NT2/D1 (cell line): ENCODE data around the gene PLCL1.

Source experiments
- DNase-seq: peaks from one replicate; pipeline ENCODE4 v3.0.0-alpha.2; 2011; ENCODE audit warnings: low read depth, low spot score
- H3K27me3 ChIP-seq: 2 replicates; pipeline ENCODE4 v1.6.0; 2011; ENCODE audit warnings: mild to moderate bottlenecking; ENCODE audit not compliant: insufficient read length, insufficient read depth
- H3K36me3 ChIP-seq: 2 replicates; pipeline ENCODE4 v1.6.1; 2011; ENCODE audit warnings: mild to moderate bottlenecking, low read length, mixed read lengths; ENCODE audit not compliant: insufficient read depth, insufficient read length
- H3K4me1 ChIP-seq: 2 replicates; pipeline ENCODE4 v1.5.1; 2011; ENCODE audit not compliant: insufficient read depth, insufficient read length
- H3K4me3 ChIP-seq: 2 replicates; pipeline ENCODE4 v1.5.1; 2011; ENCODE audit warnings: low read depth; ENCODE audit not compliant: insufficient read length
- H3K9ac ChIP-seq: 2 replicates; pipeline ENCODE4 v1.6.0; 2011; ENCODE audit warnings: low read depth; ENCODE audit not compliant: insufficient read length
- H3K9me3 ChIP-seq: 2 replicates; pipeline ENCODE4 v1.5.1; 2011; ENCODE audit warnings: mild to moderate bottlenecking, low read length; ENCODE audit not compliant: insufficient read depth
- SUZ12 ChIP-seq: IDR thresholded peaks from 2 replicates; pipeline ENCODE4 v1.6.1; 2011; ENCODE audit not compliant: insufficient read length, insufficient read depth; ENCODE audit errors: extremely low read depth
- YY1 ChIP-seq: IDR thresholded peaks from 2 replicates; pipeline ENCODE4 v1.6.1; 2011; ENCODE audit not compliant: insufficient read length, insufficient read depth
- ZNF274 ChIP-seq: IDR thresholded peaks from 2 replicates; pipeline ENCODE4 v1.6.1; 2011; ENCODE audit warnings: mild to moderate bottlenecking, low read depth, low read length

Gene PLCL1

DNA sequence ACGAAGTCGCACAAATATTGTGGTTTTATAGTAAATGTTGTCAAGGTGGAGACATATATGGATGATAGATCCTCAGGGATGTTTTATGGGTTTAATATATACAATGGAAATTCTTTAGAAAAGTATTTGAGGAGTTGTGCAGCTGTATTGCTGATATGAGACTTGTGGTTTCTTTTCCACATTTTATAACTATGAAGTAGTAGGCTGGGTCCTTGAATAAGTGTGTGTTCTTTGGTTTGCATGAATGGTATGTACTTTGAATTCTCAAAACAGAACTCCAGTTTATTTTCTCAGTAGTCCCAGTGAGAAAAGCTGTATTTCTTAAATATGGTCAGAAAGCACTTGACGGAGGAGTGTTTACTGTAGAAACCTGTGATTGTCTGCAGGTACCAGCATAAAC, 42.4 kb downstream of the PLCL1 start:
- Histone ChIP-seq H3K4me1 (no peaks in the 10 kb centered on the region), H3K9ac (no peak overlapping the region), H3K9me3 (no peaks in the 10 kb centered on the region), H3K36me3 (no peaks in the 10 kb centered on the region), H3K4me3 (no peak overlapping the region), H3K27me3 (no peaks in the 10 kb centered on the region)
- TF ChIP-seq SUZ12, result no peak
- no peak for TF ChIP-seq ZNF274
- TF ChIP-seq YY1, result no peak
- DNase-seq, result no peak

- TF ChIP-seq ZNF274 (no peak), SUZ12 (no peak), YY1 (no peak)
- no peak overlapping the region for H3K4me3 ChIP-seq
- no peak overlapping the region for H3K9ac ChIP-seq
- H3K27me3 ChIP-seq, result no peaks in the 10 kb centered on the region
- no peak for DNase-seq
- no peaks in the 10 kb centered on the region for H3K36me3 ChIP-seq
- no peaks in the 10 kb centered on the region for H3K4me1 ChIP-seq
- H3K9me3 ChIP-seq, result no peaks in the 10 kb centered on the region
These were observed 43.4 kb downstream of the PLCL1 start for GRCh38 chr2:197847651-197848401.

DNA sequence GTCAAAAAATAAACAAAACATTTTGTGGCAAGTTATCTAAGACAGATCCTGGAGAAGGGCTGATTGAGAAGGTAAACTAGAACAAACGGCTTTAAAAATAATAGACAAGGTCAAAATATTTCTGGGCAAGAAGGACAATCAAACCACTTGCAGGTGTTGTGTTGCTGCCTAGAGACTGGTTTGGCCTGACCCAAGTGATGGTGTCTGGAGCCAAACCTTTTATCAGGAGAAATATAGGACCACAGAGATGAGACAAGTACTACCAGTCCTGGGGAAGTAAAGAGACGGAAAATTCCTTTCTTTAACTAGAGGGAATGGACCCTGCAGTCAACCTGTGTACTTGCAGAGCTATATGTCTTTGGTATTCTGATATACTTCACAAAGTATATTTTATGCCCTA, 44.2 kb downstream of the PLCL1 start:
- no peaks in the 10 kb centered on the region for H3K36me3 ChIP-seq
- H3K4me1 ChIP-seq, result no peaks in the 10 kb centered on the region
- TF ChIP-seq YY1, result no peak
- DNase-seq, result no peak
- no peaks in the 10 kb centered on the region for H3K9me3 ChIP-seq
- no peak overlapping the region for H3K9ac ChIP-seq
- H3K27me3 ChIP-seq, result no peaks in the 10 kb centered on the region
- H3K4me3 ChIP-seq, result no peak overlapping the region

GRCh38 chr2:197850882-197851450, 46.6 kb downstream of the PLCL1 start:
- H3K9me3 ChIP-seq, result no peaks in the 10 kb centered on the region
- no peak for DNase-seq

DNA sequence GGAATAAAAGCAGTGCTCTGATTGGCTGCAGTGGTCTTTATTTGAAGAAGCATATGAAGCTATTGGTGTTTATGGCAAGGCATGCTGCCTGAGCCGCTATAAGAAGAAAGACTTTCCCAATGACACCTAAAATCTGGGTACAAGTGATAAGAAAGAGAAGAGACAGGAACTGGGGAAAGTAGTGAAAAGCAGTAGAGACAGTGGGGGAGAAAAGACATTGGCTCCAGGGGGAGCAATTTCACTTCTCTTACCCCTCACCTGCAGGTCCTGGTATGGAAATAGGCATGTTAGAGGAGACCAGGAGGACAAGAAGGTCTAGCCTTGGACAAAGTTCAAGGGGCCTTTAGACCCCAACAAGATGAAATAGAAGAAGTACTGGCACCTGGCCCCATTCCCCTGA, 47.1 kb downstream of the PLCL1 start:
- Histone ChIP-seq H3K27me3 (no peaks in the 10 kb centered on the region), H3K4me1 (no peaks in the 10 kb centered on the region), H3K9me3 (no peaks in the 10 kb centered on the region), H3K36me3 (no peaks in the 10 kb centered on the region), H3K4me3 (no peak overlapping the region), H3K9ac (no peak overlapping the region)
- TF ChIP-seq SUZ12, result no peak
- no peak for TF ChIP-seq ZNF274
- TF ChIP-seq YY1, result no peak
- no peak for DNase-seq

More at GRCh38 chr2:197850882-197851450, 46.6 kb downstream of the PLCL1 start:
- no peak overlapping the region for H3K9ac ChIP-seq
- no peaks in the 10 kb centered on the region for H3K4me1 ChIP-seq
- H3K4me3 ChIP-seq, result no peak overlapping the region
- no peaks in the 10 kb centered on the region for H3K27me3 ChIP-seq
- H3K36me3 ChIP-seq, result no peaks in the 10 kb centered on the region
- no peak for TF ChIP-seq SUZ12
- TF ChIP-seq YY1, result no peak
- TF ChIP-seq ZNF274, result no peak

GRCh38 chr2:197852108-197852507, 47.7 kb downstream of the PLCL1 start:
- TF ChIP-seq SUZ12, result no peak
- no peak for TF ChIP-seq ZNF274
- no peak for TF ChIP-seq YY1
- no peaks in the 10 kb centered on the region for H3K27me3 ChIP-seq
- H3K9ac ChIP-seq, result no peak overlapping the region
- DNase-seq, result no peak
- no peak overlapping the region for H3K4me3 ChIP-seq
- H3K36me3 ChIP-seq, result no peaks in the 10 kb centered on the region
- no peaks in the 10 kb centered on the region for H3K4me1 ChIP-seq
- no peaks in the 10 kb centered on the region for H3K9me3 ChIP-seq

DNA sequence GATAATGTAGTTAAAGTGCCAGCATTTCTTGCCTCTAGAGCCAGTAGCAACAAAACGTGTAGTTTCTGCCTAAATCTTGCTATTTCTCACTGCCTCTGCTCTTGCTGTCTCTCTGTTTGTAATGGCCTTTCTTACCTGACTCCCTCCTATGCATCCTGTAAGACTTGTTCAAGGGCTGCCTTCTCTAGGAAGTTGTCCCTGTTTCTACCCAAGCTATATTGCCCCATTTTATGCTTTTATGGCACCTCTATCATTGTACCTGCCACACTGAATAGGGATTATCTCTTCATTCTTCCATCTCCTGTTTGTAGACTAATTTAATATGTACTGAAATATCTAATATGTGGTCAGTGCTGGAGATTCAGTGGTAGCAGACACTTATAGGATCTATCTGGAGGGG, 49.2 kb downstream of the PLCL1 start:
- Histone ChIP-seq H3K4me1 (no peaks in the 10 kb centered on the region), H3K36me3 (no peaks in the 10 kb centered on the region), H3K9me3 (peaks cover 2% of the 10 kb centered on the region; the same call in 1 of the 2 replicates), H3K9ac (no peak overlapping the region), H3K4me3 (no peak overlapping the region), H3K27me3 (no peaks in the 10 kb centered on the region)
- DNase-seq, result no peak
- TF ChIP-seq SUZ12 (no peak), YY1 (no peak), ZNF274 (no peak)
